Left lobe of liver (tissue), 2 donors: ENCODE data around the gene SH3RF3. TPM values are rescaled to one million over a fixed set of nuclear protein-coding genes. Genes with fewer than 3 reads are reported as not detected.
A peak's percentile ranks its signal among the peaks of the same experiment; 100 is the strongest.

ENCODE experiments used
- ATAC-seq: fragments of 200-7000 bp; cut with Tn5 transposase; one replicate; pipeline ENCODE4 v1.9.1; 2020; ENCODE audit warnings: mild to moderate bottlenecking, moderate library complexity
- DNase-seq: peaks from one replicate; pipeline ENCODE4 v3.0.0-alpha.2; 2020; ENCODE audit warnings: low spot score
- total RNA-seq: library from RNA; stranded (reverse); gene quantifications from one replicate; pipeline ENCODE4 v1.2.1, GENCODE V29; 2021
- donor health status: DM: no; HTN: no; CAD: no; lungs with moderate emphysema.
- donor health status: DM: no; HTN: yes; CAD: no.

SH3RF3 gene
- total RNA-seq, 1 donor from 2014 or later = 1.1 TPM

DNA sequence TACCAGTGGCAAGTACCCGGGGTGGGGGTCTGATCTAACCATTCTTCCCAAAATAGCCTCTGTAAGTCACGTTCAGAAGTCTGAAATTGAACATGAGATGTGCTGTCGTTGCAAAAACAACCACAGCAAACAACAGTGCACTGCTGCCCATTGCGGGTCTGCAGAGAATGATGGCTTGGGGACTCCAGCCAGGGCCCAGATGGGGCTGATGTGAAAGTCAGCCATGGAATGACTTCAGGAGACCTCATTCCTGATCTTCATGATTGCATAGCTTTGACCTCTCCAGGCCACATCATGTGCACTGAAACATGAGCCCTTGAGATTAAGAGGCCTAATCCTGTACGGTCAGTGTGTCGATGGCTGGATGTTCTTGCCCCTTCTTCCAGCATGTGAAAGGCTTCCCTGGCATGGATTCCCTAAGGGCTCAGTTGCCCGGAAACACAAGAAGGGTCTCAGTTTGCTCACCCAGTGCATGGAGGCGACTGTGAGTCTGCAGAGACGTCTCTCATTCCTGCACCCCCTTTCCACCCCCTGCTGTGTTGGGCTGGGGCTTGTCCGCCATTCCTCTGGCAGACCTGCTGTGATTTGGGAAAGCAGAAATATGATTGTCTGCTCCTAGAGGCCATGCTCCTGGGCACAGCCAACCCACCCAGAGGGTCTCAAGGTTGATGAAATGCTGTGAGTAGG lies 293.2 kb downstream of the SH3RF3 start:
- DNase-seq (no peak), ATAC-seq (no peak)

- ATAC-seq = no peak
- no peak for DNase-seq
These were observed 293.9 kb downstream of the SH3RF3 start for GRCh38 chr2:109422758-109423500.

GRCh38 chr2:109423556-109424359 lies 294.8 kb downstream of the SH3RF3 start:
- ATAC-seq (peak; percentile 70), DNase-seq (no peak)

DNA sequence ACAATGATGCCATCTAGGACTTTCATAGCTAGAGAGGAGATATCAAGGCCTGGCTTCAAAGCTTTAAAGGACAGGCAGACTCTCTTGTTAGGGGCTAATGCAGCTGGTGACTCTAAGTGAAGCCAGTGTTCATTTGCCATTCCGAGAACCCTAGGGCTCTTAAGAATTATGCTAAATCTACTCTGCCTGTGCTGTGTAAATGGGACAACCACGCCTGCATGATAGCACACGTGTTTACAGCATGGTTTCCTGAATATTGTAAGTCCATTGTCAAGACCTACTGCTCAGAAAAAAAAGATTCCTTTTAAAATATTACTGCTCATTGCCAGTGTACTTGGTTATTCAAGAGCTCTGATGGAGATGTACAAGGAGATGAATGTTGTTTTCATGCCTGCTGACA lies 296.4 kb downstream of the SH3RF3 start:
- ATAC-seq (no peak), DNase-seq (no peak)

GRCh38 chr2:109427661-109428091 lies 298.7 kb downstream of the SH3RF3 start:
- DNase-seq = no peak

DNA sequence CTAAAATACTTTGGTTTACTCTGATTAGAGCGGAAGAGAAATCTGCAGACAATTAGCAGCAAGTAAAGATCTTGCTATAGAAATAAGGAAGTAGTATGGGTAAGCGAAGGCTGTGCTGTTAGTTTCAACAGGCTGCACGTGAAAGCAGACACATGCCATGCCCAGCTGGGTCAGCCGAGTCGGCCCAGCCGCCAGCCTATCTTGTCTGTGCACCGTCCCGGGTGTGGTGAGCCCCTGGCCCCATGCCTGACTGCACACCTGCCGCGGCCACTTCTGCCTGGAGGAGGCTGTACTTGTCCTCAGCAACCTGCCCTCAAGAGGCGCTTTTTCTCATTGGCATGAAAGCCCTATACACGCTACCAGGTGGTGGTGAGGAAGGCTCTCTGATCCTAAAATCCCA lies 299.3 kb downstream of the SH3RF3 start:
- ATAC-seq = no peak
- no peak for DNase-seq

More at GRCh38 chr2:109427661-109428091, 298.7 kb downstream of the SH3RF3 start:
- no peak for ATAC-seq

DNA sequence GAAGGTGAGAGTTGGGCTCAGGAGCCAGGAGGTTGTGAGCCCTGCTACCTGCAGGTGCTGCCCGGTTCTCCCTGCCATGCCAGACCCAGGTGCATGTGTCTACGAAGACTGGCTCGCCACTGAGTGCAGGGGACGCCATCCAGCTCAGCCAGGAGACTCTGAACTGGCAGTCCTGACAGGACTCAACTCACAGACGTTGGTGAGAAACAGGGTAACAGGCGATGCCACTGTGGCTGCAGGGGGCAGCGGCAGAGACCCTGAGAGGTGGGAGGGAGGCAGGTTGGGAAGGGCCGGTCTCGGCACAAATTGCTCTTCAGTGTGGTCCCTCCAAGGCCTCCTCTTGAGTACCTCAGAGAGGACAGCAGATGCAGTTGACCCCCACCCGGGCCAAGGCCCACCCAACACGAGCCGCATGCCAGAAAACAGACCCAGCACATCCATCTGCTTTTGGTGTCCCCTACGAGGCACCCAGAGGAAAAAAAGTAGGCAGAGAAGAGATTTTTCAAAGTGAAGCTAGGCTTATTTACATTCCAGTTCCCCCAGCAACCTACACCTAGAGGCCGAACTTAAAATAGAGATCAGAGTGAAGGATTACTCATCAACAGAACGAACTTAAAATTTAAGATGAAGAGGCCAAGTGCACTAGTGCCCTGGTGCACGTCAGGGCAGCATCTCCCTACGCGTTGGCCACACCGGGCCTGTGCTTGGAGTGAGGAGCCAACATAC lies 300.0 kb downstream of the SH3RF3 start:
- DNase-seq (no peak), ATAC-seq (no peak)

DNA sequence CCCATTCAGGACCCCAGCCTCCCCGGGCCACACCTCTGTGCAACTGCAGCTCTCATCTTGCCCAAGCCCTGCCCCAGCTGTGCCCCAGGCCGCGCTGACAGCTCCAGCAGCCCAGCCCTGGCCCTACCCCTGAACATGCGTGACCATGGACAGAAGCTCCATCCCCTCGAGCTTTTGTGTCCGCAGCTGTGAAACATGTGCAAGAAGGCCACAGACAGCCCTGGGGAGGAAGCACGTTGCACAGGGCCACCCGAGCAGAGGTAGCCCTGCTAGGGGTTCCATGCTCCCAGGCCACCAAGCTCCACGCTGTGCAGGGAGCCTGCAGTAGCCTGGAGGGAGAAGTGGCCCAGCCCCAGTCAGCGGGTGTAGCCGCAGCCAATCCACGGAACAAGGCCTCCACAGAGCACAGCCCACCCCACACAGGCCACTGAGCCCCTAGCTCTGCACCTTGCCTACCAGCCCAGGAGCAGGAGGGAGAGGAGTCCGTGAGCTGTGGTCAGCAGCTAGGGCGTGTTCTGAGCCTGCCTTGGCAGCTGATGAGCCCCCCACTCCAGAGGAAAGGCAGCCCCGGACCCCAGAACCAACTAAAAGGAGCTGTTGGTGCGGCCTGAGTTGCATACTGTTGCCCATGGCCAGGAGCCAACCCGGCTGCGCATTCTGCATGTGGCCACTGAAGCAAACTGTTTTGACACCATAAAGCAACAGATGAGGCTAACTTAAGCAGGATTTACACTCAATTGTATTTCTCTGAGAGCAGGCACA lies 300.7 kb downstream of the SH3RF3 start:
- DNase-seq (no peak), ATAC-seq (no peak)

- ATAC-seq (no peak), DNase-seq (no peak)
These were observed 301.3 kb downstream of the SH3RF3 start for GRCh38 chr2:109430329-109430636.

DNA sequence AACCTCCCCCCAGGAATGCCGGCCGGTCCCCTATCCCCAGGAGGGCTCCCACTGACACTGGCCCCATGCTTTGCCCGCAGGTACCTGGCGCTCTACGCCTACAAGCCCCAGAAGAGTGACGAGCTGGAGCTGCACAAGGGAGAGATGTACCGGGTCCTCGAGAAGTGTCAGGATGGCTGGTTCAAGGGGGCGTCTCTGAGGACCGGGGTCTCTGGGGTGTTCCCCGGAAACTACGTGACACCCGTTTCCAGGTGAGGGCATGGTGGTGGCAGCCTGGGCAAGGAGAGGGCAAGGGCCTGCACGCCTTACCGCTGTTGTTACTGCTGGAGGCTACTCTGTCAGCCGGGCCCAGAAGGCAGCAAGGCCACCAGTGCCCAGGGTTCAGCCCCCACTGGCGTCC lies 303.4 kb downstream of the SH3RF3 start:
- no peak for DNase-seq

DNA sequence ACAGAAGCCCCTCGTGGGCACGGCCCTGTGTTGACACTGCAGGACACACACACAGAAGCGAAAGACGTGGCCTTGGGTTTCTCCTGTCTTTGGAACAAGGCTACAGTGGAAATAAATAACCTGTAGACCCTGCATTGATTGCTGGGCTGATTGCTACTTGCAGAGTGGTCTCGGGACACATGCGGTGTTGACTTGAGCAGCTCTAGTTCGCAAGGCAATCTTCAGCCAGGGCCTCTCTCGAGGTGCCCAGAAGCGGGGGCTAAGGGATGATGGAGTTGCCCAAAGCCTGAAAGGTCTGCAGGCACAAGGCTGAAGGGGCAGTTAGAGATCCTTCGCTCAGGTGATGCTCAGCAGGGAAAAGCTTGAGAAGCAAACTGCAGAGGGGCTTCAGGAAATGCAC lies 304.5 kb downstream of the SH3RF3 start:
- ATAC-seq (no peak), DNase-seq (no peak)

More for the DNA sequence above, 303.4 kb downstream of the SH3RF3 start:
- ATAC-seq = no peak

GRCh38 chr2:109433926-109434325 lies 304.9 kb downstream of the SH3RF3 start:
- DNase-seq = no peak
- ATAC-seq = no peak

GRCh38 chr2:109434351-109434750 lies 305.3 kb downstream of the SH3RF3 start:
- DNase-seq (no peak), ATAC-seq (no peak)

DNA sequence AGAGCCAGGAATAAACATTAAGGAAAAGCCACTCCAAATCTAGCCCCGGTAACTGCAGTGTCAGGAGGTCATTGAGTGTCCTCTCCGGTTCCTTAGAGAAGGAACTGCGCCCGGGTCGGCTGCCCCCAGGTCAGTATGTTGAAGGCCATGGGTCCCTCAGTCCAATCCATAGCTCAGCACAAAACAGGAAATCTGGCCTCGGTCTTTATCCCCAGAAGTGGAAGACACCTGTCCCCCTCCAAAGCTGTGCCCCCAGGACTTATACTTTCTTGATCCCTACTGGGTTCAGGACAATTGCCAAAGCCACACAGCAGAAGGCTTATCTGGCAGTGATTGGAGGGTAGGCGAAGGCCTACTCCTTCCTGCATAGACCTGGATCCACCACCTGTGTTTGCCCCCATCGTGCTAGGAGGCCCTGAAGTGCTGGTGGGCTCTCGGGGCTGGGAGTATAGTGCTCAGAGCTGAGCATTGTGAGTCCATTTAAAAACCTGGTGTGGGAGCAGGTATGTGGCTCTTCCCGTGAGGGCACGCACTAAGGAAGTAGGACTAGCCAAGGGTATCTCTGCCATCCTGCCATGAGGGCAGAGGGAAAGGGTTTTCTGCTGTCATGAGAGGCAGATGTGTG lies 306.2 kb downstream of the SH3RF3 start:
- DNase-seq = no peak

DNA sequence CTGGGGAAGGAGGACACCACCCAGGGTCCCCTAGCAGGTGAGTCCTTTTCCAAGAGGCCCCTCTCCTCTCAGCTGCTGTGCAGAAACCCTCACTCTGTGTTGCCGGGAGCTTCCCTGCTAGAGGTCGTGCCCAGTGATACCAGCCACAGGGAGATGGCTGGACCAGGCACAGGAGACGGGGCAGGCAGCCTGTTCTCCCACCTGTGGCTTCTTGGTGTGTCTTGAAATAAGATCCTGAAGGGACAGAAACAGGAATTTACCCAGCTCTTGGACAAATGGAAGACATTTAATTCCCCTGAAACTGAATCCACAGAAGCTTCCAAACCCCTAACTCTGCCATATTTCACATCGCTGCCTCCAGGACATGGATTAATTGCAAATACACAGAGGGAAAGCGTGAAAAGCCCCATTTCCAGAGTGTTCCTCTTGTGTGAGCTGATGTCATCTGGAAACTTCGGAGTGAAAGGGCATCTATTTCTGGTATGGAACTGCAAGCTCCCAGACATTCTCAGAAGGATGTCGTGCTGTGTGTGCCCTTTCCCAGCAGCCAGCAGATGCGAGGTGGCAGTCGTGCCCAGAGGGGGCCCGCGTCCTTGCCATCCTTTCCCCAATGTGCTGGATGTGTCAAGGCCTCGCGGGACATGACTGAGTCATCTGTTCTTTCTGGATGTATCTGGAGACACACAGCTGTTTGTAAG lies 307.0 kb downstream of the SH3RF3 start:
- ATAC-seq (no peak), DNase-seq (no peak)

More for the DNA sequence above, 306.2 kb downstream of the SH3RF3 start:
- no peak for ATAC-seq

GRCh38 chr2:109436610-109437225 lies 307.7 kb downstream of the SH3RF3 start:
- no peak for DNase-seq

GRCh38 chr2:109437325-109438090 lies 308.5 kb downstream of the SH3RF3 start:
- ATAC-seq (peak; percentile 34), DNase-seq (no peak)

More at GRCh38 chr2:109436610-109437225, 307.7 kb downstream of the SH3RF3 start:
- no peak for ATAC-seq

- ATAC-seq = no peak
- DNase-seq = no peak
These were observed 309.1 kb downstream of the SH3RF3 start for GRCh38 chr2:109438146-109438545.
